Measurements from ENCODE around the gene SDSL.

Gene SDSL

GRCh38 chr12:113385282-113385882 lies 36.8 kb upstream of the SDSL start:
- Histone ChIP-seq H2AFZ (ENCODE audit: insufficient read depth, low read length, poor library complexity) (no peak overlapping the region), H2BK12ac (ENCODE audit: low read length) (no peak overlapping the region), H2BK5ac (ENCODE audit: low read depth, low read length, poor library complexity) (no peak overlapping the region), H3K9ac (ENCODE audit: low read length) (no peak overlapping the region), H3K79me2 (ENCODE audit: control insufficient read depth, insufficient read depth, low read length, poor library complexity) (no peaks in the 10 kb centered on the region), H3K36me3 (ENCODE audit: control insufficient read depth in 1 of 2, insufficient read depth in 2 of 2, low read length in 2 of 2) (peaks cover 22 to 36% of the 10 kb centered on the region in 2 experiments), H2BK120ac (ENCODE audit: insufficient read depth, low read length, poor library complexity) (no peak overlapping the region), H3K79me1 (ENCODE audit: low read length) (no peaks in the 10 kb centered on the region), H3K23ac (ENCODE audit: low read length) (no peak overlapping the region), H2AK5ac (ENCODE audit: low read length) (no peak overlapping the region), H3K4me2 (ENCODE audit: low read length) (no peak overlapping the region), H4K91ac (ENCODE audit: low read depth, low read length) (no peak overlapping the region), H4K8ac (ENCODE audit: low read depth, low read length) (no peak overlapping the region), H3K27ac (ENCODE audit: low read depth, low read length) (no peak overlapping the region), H3K9me3 (ENCODE audit: insufficient read depth, low read depth, low read length) (peaks cover 4% of the 10 kb centered on the region), H3K18ac (ENCODE audit: low read length) (no peak overlapping the region), H3K4me3 (ENCODE audit: low read depth, low read length) (no peak overlapping the region), H4K12ac (ENCODE audit: low read depth, low read length) (no peak overlapping the region), H3K4ac (ENCODE audit: low read depth, low read length) (no peak overlapping the region), H3K4me1 (ENCODE audit: control insufficient read depth in 1 of 2, insufficient read depth in 2 of 2, low read length in 2 of 2) (no peaks in the 10 kb centered on the region), H3K27me3 (ENCODE audit: insufficient read depth, low read length) (no peaks in the 10 kb centered on the region), H3K14ac (ENCODE audit: low read length) (no peak overlapping the region)
- WGBS (ENCODE audit: extremely low coverage, insufficient coverage, insufficient read length) = no CpG with 5 or more reads among the region's 6 CpGs
- no peak for DNase-seq

- Histone ChIP-seq H3K27ac (ENCODE audit: low read depth, low read length) (no peak overlapping the region), H3K9ac (ENCODE audit: low read length) (no peak overlapping the region), H3K9me3 (ENCODE audit: insufficient read depth, low read depth, low read length) (peaks cover 4% of the 10 kb centered on the region), H3K27me3 (ENCODE audit: insufficient read depth, low read length) (no peaks in the 10 kb centered on the region), H3K4ac (ENCODE audit: low read depth, low read length) (no peak overlapping the region), H2BK5ac (ENCODE audit: low read depth, low read length, poor library complexity) (no peak overlapping the region), H3K79me2 (ENCODE audit: control insufficient read depth, insufficient read depth, low read length, poor library complexity) (no peaks in the 10 kb centered on the region), H3K4me3 (ENCODE audit: low read depth, low read length) (no peak overlapping the region), H2BK120ac (ENCODE audit: insufficient read depth, low read length, poor library complexity) (no peak overlapping the region), H2BK12ac (ENCODE audit: low read length) (no peak overlapping the region), H3K23ac (ENCODE audit: low read length) (no peak overlapping the region), H3K4me2 (ENCODE audit: low read length) (no peak overlapping the region), H3K79me1 (ENCODE audit: low read length) (no peaks in the 10 kb centered on the region), H4K91ac (ENCODE audit: low read depth, low read length) (no peak overlapping the region), H3K36me3 (ENCODE audit: control insufficient read depth in 1 of 2, insufficient read depth in 2 of 2, low read length in 2 of 2) (peaks cover 16 to 31% of the 10 kb centered on the region in 2 experiments), H3K14ac (ENCODE audit: low read length) (no peak overlapping the region), H4K8ac (ENCODE audit: low read depth, low read length) (no peak overlapping the region), H3K18ac (ENCODE audit: low read length) (no peak overlapping the region), H4K12ac (ENCODE audit: low read depth, low read length) (no peak overlapping the region), H2AK5ac (ENCODE audit: low read length) (no peak overlapping the region), H3K4me1 (ENCODE audit: control insufficient read depth in 1 of 2, insufficient read depth in 2 of 2, low read length in 2 of 2) (no peaks in the 10 kb centered on the region), H2AFZ (ENCODE audit: insufficient read depth, low read length, poor library complexity) (no peak overlapping the region)
- no CpG with 5 or more reads among the region's 12 CpGs for WGBS (ENCODE audit: extremely low coverage, insufficient coverage, insufficient read length)
- no peak for DNase-seq
These were observed 35.2 kb upstream of the SDSL start for GRCh38 chr12:113386866-113387566.

GRCh38 chr12:113387631-113388030 lies 34.5 kb upstream of the SDSL start:
- H3K4me2 ChIP-seq (ENCODE audit: low read length) = no peak overlapping the region
- no peak overlapping the region for H4K91ac ChIP-seq (ENCODE audit: low read depth, low read length)
- H3K18ac ChIP-seq (ENCODE audit: low read length) = no peak overlapping the region
- H3K27ac ChIP-seq (ENCODE audit: low read depth, low read length) = no peak overlapping the region
- H3K36me3 ChIP-seq (ENCODE audit: control insufficient read depth in 1 of 2, insufficient read depth in 2 of 2, low read length in 2 of 2) = peaks cover 16 to 31% of the 10 kb centered on the region in 2 experiments
- DNase-seq = no peak
- no peak overlapping the region for H3K4ac ChIP-seq (ENCODE audit: low read depth, low read length)
- H3K79me1 ChIP-seq (ENCODE audit: low read length) = no peaks in the 10 kb centered on the region
- no peak overlapping the region for H3K9ac ChIP-seq (ENCODE audit: low read length)
- H2AK5ac ChIP-seq (ENCODE audit: low read length) = no peak overlapping the region
- no peaks in the 10 kb centered on the region for H3K79me2 ChIP-seq (ENCODE audit: control insufficient read depth, insufficient read depth, low read length, poor library complexity)
- no peaks in the 10 kb centered on the region for H3K27me3 ChIP-seq (ENCODE audit: insufficient read depth, low read length)
- H2BK12ac ChIP-seq (ENCODE audit: low read length) = no peak overlapping the region
- H2BK5ac ChIP-seq (ENCODE audit: low read depth, low read length, poor library complexity) = no peak overlapping the region
- no peaks in the 10 kb centered on the region for H3K4me1 ChIP-seq (ENCODE audit: control insufficient read depth in 1 of 2, insufficient read depth in 2 of 2, low read length in 2 of 2)
- WGBS (ENCODE audit: extremely low coverage, insufficient coverage, insufficient read length) = no CpG with 5 or more reads among the region's 11 CpGs
- no peak overlapping the region for H3K4me3 ChIP-seq (ENCODE audit: low read depth, low read length)
- H3K23ac ChIP-seq (ENCODE audit: low read length) = no peak overlapping the region
- no peak overlapping the region for H4K12ac ChIP-seq (ENCODE audit: low read depth, low read length)
- no peak overlapping the region for H2BK120ac ChIP-seq (ENCODE audit: insufficient read depth, low read length, poor library complexity)
- H3K9me3 ChIP-seq (ENCODE audit: insufficient read depth, low read depth, low read length) = peaks cover 4% of the 10 kb centered on the region
- H3K14ac ChIP-seq (ENCODE audit: low read length) = no peak overlapping the region
- H4K8ac ChIP-seq (ENCODE audit: low read depth, low read length) = no peak overlapping the region
- no peak overlapping the region for H2AFZ ChIP-seq (ENCODE audit: insufficient read depth, low read length, poor library complexity)

- no peak overlapping the region for H4K91ac ChIP-seq (ENCODE audit: low read depth, low read length)
- H3K4me3 ChIP-seq (ENCODE audit: low read depth, low read length) = no peak overlapping the region
- H3K23ac ChIP-seq (ENCODE audit: low read length) = no peak overlapping the region
- DNase-seq = no peak
- no peak overlapping the region for H2BK120ac ChIP-seq (ENCODE audit: insufficient read depth, low read length, poor library complexity)
- no peak overlapping the region for H3K27ac ChIP-seq (ENCODE audit: low read depth, low read length)
- no peak overlapping the region for H3K18ac ChIP-seq (ENCODE audit: low read length)
- no peaks in the 10 kb centered on the region for H3K79me2 ChIP-seq (ENCODE audit: control insufficient read depth, insufficient read depth, low read length, poor library complexity)
- WGBS (ENCODE audit: extremely low coverage, insufficient coverage, insufficient read length) = no CpG with 5 or more reads among the region's 14 CpGs
- no peak overlapping the region for H3K4ac ChIP-seq (ENCODE audit: low read depth, low read length)
- no peaks in the 10 kb centered on the region for H3K79me1 ChIP-seq (ENCODE audit: low read length)
- H3K9me3 ChIP-seq (ENCODE audit: insufficient read depth, low read depth, low read length) = peaks cover 4% of the 10 kb centered on the region
- no peaks in the 10 kb centered on the region for H3K27me3 ChIP-seq (ENCODE audit: insufficient read depth, low read length)
- no peaks in the 10 kb centered on the region for H3K4me1 ChIP-seq (ENCODE audit: control insufficient read depth in 1 of 2, insufficient read depth in 2 of 2, low read length in 2 of 2)
- no peak overlapping the region for H2AFZ ChIP-seq (ENCODE audit: insufficient read depth, low read length, poor library complexity)
- peaks cover 16 to 31% of the 10 kb centered on the region in 2 experiments for H3K36me3 ChIP-seq (ENCODE audit: control insufficient read depth in 1 of 2, insufficient read depth in 2 of 2, low read length in 2 of 2)
- no peak overlapping the region for H2BK12ac ChIP-seq (ENCODE audit: low read length)
- no peak overlapping the region for H4K8ac ChIP-seq (ENCODE audit: low read depth, low read length)
- H2BK5ac ChIP-seq (ENCODE audit: low read depth, low read length, poor library complexity) = no peak overlapping the region
- H3K4me2 ChIP-seq (ENCODE audit: low read length) = no peak overlapping the region
- H3K9ac ChIP-seq (ENCODE audit: low read length) = no peak overlapping the region
- H3K14ac ChIP-seq (ENCODE audit: low read length) = no peak overlapping the region
- peak overlapping the region; percentile 23 for H4K12ac ChIP-seq (ENCODE audit: low read depth, low read length)
- H2AK5ac ChIP-seq (ENCODE audit: low read length) = no peak overlapping the region
These were observed 33.8 kb upstream of the SDSL start for GRCh38 chr12:113388351-113388750.

Data from trophoblast cell (in vitro differentiated cells and primary cell).